ENCODE results near the gene LIPK.

The LIPK gene

GRCh38 chr10:88786032-88786770 lies 80.2 kb downstream of the LIPK start:
- no peak for DNase-seq (ENCODE audit: low read depth)

GRCh38 chr10:88787463-88787862 lies 81.4 kb downstream of the LIPK start:
- DNase-seq (ENCODE audit: low read depth), result no peak

- no peak for DNase-seq (ENCODE audit: low read depth)
These were observed 82.9 kb downstream of the LIPK start for GRCh38 chr10:88788924-88789323.

GRCh38 chr10:88791924-88792323 lies 85.9 kb downstream of the LIPK start:
- no peak for DNase-seq (ENCODE audit: low read depth)

GRCh38 chr10:88792661-88793060 lies 86.6 kb downstream of the LIPK start:
- DNase-seq (ENCODE audit: low read depth), result no peak

- DNase-seq (ENCODE audit: low read depth), result no peak
These were observed 87.8 kb downstream of the LIPK start for GRCh38 chr10:88793712-88794299.

GRCh38 chr10:88794731-88795130 lies 88.7 kb downstream of the LIPK start:
- no peak for DNase-seq (ENCODE audit: low read depth)

GRCh38 chr10:88800152-88801125 lies 94.4 kb downstream of the LIPK start:
- no peak for DNase-seq (ENCODE audit: low read depth)

Measured in T follicular helper cell (primary cell).